HG02981 (cell line): ENCODE data around the gene COL15A1.
"Not testable (repeated sequence)": the region's sequence is repeated elsewhere in the genome, so short reads cannot be mapped to it uniquely, and the experiment has no call there.

ENCODE experiments used
- ATAC-seq: cut with Tn5 transposase; IDR thresholded peaks from one replicate; pipeline ENCODE4 v1.9.1; 2021; ENCODE audit warnings: mild to moderate bottlenecking, moderate library complexity; ENCODE audit not compliant: unreplicated experiment

Gene COL15A1

DNA sequence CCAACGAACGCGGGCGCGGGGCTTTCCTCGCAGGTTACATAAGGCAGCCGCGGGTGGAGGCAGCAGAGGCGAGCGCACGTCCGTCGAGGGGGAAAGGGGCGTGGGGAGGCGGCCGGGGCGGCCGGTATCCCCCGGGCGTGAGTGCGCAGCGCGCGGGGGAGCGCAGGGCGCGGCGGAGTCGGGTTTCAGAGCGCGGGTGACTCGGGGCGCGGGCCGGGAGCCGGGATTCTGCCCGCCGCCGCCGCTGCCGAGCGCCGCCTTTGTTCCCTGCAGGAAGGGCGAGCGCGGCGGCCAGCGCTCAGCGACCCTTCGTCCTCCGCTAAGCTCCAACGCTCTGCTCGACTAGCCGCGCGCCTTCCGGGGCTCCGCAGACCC is at the start of gene COL15A1:
COL15A1 (plus strand) TSS at position 226 of the 375 bp plus-strand sequence. CDS start 155 bp downstream, outside the sequence.
- ATAC-seq, result no peak

DNA sequence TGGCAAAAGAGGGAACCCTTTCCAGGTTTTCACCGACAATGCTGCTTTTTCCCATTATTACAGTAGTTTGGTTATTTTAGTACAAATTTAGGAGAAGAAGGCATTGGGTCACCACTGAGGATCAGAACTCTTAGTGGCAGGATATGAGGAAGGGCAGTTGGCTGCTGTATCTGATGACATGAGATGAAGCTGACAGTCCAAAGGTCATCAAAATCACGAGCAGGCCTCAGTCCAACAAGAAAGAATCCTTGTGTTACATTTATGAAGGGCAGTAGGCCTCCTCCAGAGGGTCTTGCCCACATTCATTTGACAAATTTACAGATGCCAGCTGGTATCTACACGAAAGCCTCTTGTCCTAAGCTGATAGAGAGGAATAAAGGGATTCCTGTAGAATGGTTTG is 49.5 kb upstream of the COL15A1 start:
- no peak for ATAC-seq

DNA sequence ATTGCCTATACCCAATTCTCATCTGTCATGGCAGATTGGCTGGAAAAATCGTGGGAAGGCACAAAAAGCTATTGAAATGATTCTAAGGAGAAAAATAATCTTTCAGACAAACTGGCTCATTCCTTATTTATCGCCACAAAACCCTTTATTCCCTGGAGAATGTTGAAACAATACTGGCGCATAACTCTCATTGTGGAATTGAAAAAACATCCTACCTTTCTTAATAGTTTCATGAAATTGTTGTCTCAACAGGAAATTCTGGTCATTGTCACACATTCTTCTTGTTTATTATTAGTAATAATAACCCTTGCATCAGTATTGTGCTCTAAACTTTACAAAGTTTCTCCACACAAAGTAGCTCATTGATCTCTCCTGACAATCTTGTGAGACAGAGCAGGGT is 48.9 kb upstream of the COL15A1 start:
- ATAC-seq, result no peak

DNA sequence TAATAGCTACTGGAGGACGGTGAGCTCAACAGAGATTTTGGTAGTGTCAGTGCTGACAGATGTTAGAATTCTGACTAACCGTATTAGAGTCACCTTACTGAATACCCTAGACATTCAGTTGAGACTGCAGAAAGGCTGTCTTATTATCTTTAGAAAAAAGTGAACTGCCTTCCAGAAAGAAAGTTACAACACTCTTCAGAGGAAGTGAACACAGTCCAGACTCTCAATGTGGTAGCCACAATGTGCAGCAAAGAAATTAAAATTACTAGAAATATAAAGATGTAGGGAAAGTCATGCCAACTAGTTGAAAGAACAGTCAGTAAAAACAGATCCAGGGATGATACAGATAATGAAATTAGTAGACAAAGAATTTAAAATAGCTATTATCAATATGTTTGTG is 47.1 kb upstream of the COL15A1 start:
- ATAC-seq, result no peak

DNA sequence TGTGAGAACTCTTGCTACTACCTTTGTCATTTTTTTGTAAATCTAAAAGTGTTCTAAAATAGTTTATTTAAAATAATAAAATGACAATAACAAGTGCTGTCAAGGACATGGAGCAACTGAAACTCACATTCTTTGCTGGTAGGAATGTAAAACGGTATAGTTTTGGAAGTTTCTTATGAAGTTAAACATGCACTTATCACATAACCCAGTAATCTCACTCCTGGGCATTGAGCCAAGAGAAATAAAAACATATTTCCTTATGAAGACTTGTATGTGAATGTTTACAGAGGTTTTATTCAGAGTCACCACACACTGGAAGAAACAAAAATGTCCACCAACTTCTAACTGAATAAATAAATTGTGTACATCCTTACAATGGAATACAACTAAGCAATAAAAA is 46.0 kb upstream of the COL15A1 start:
- no peak for ATAC-seq

DNA sequence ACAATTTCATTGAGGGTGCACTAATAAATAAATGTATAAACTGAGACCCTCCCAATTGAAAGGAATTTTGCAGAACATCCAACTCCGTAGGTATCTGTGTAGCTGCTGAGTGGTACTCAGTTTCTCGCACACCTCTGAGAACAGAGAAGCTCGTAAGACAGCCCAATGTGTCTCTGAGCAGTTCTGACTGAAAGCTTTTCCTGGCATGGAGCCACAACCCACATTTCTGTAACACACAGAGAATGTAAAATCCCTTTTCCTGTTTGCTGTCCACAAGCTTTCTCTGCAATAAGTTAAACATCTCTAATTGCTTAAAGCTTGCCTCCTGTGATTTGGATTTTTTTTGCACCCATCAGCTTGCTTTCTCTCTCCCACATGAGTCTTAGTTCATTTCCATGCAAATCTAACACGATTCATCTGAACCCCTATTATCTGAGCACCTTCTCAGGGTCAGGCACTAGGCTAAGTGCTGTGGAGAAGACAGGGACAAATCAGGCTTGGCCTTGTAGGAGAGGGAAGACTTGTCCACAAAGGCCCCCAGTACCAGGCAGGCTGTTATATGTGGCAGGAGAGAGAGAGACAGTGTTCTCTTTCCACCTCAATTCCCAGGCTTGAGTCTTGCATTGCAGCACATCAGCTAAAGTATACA is 44.2 kb upstream of the COL15A1 start:
- no peak for ATAC-seq

DNA sequence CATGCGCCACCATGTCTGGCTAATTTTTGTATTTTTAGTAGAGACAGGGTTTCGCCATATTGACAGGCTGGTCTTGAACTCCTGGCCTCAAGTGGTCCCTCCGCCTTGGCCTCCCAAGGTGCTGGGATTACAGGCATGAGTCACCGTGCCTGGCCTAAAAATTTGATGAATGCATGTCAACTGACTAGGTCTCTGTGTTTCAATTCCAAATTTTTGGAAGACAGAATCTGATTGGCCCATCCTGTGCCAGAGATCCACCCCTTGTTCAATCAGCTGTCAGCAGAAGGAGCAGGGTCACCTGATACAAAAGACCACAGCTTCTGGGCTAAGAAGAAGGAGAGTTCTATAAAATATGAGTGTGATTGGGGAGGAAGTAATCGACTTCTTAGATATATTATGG is 43.5 kb upstream of the COL15A1 start:
- ATAC-seq, result no peak

DNA sequence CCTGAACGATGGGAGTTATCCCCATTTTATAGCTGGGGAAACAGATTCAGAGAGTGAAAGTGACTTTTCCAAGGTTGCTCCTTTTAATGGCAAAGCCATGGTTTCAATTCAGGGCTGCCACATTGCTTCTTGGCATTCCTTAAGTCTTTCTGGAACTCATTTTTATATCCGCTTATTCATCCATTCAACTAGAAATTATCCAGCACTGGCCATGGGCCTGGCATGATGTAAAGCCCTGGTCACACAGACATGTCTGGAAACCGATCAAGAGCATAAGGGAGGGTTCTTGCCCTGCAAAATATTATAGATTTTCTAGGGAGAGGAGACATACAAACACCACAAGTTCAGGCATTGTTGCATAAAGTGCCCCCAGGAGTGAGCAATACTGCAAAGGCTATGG is 43.0 kb upstream of the COL15A1 start:
- no peak for ATAC-seq

- ATAC-seq, result not testable (repeated sequence)
Observed at GRCh38 chr9:98901843-98902242, 41.9 kb upstream of the COL15A1 start.

DNA sequence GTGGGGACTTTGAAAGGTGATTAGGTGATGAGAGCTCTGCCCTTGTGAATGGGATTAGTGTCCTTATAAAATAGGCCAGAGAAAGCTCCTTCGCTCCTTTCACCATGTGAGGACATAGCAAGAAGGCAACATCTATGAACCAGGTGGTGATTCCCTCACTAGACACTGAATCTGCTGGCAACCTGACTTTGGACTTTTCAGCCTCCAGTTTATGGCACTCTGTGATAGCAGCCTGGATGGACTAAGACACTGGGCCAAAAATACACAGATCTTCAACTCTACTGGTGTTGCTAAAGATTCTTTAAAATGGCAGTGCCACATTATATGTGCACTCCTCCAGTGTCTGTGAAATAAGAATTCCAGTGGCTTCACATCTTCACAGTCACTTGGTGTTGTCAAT is 41.2 kb upstream of the COL15A1 start:
- ATAC-seq, result no peak

GRCh38 chr9:98902925-98903324 is 40.8 kb upstream of the COL15A1 start:
- ATAC-seq, result no peak

DNA sequence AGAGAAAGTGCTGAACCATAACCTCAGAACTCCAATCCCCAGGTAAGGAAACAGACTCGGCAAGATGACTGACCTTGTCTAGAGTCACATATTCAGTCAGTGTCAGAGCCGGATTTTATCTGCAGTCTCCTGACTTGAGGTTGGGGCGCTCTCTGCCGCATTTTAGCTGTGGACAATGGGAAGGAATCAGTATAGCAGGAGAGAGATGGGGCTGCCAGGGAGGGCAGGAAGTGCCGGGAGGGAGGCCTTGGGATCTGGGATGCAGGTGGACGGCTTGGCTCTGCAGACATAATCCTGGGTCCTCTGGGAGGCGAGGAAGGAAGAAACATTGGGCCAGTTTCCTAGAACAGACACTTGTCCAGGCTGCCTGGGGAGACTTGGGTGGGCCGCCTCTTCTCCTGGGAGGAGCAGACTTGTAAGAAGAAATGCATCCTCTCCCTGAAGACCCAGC is 39.7 kb upstream of the COL15A1 start:
- no peak for ATAC-seq

GRCh38 chr9:98905015-98905414 is 38.7 kb upstream of the COL15A1 start:
- ATAC-seq, result no peak

GRCh38 chr9:98906273-98907040 is 37.2 kb upstream of the COL15A1 start:
- ATAC-seq, result no peak

DNA sequence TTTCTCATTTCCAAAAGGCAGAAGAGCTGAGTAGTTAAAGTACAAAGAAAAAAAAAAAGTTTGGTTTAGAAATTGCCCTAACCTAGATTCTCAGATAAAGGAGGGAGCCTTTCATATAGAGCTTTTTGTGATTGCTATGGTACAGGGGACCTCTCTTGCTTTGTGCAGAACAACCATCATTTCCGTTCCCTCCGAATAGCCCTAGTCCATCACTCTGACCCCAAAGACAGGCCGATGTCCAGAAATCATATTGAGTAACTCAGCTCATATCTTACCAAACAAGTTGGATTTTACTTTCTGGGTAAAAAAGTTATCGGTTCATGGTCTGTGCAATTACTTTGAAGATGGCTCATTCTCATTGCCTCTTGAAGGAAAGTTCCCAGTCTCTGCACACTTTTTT is 36.7 kb upstream of the COL15A1 start:
- ATAC-seq, result no peak

- no peak for ATAC-seq
Observed at GRCh38 chr9:98908897-98909634, 34.6 kb upstream of the COL15A1 start.

DNA sequence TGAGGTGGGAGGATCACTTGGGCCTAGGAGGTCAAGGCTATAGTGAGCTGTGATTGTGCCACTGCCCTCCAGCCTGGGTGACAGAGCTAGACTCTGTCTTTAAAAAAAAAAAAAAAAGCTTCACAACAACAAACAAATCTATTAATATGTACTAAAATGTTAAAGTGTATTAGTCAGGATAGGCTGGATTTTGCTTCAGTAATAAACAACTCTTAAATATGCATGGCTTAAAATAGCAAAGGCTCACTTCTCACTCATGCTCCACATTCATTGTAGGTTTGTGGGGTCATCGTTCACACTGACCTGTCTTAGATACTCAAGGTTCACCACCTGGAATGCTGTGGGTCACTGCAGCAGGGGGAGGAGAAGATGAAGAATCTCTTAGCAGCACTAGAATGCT is 33.8 kb upstream of the COL15A1 start:
- ATAC-seq, result no peak

- no peak for ATAC-seq
Observed at GRCh38 chr9:98911042-98911441, 32.7 kb upstream of the COL15A1 start.

DNA sequence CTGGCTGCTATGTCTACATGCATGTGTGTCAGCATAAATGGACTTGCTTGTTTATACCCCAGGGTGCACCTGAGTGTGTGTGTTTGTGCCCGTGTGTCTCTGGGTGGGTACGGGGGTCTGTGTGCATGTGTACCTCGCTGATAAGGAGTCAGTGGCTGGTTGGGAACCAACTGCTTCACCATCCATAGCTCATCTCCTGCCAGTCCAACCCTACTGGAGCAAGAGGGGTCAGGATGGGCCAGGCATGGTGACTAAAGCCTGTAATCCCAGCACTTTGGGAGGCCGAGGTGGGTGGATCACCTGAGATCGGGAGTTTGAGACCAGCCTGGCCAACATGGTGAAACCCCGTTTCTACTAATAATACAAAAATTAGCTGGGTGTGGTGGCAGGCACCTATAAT is 32.0 kb upstream of the COL15A1 start:
- not testable (repeated sequence) for ATAC-seq

DNA sequence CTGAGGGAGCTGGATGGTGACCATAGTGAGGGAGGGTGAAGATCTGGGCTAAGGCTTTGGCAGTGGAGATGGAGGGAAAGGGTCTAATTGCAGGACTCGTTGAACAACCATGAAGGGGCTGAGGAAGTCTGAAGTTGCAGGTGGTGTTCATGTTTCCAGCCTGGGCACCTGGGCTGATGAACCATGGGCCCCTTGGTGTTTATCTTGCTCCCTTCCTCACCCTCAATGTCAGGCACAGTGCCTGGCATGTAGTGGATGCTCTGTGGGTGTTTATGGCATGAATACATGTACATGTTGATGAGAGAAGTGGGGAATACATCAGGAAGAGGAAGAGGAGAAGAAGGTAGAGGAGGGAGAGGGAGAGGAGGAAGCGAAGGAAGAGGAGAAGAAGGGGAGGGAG is 31.3 kb upstream of the COL15A1 start:
- no peak for ATAC-seq

DNA sequence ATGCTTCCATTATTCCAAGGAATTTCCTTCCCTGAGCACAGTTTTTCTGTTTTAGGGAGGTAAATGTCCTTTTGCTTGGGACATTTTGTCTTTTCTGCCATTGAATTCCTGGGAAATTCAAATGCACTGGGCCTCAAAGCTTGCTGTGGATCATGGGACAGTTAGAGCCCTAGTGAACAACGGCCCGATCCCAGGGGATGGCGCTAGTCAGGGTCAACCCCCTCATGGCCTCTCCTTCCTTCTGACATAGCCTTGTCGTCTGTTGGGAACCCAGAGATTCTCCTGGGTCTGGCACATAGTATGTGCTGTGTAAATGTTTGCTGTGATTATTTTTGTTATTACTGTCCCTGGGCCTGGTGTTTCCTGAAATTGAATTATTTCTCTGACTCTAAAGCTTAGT is 30.7 kb upstream of the COL15A1 start:
- ATAC-seq, result no peak

GRCh38 chr9:98913705-98914104 is 30.0 kb upstream of the COL15A1 start:
- no peak for ATAC-seq
